Activated CD8-positive, alpha-beta memory T cell treated with anti-CD3 and anti-CD28 coated beads, Interleukin-2, amount 50 U/mL, for 4 hours (primary cell): ENCODE data around the gene DNAJC5.

Experiments used
- DNase-seq: peaks from one replicate; pipeline ENCODE4 v3.0.0-alpha.2; 2020

Gene DNAJC5

GRCh38 chr20:63942250-63942951 lies 47.5 kb downstream of the DNAJC5 start:
- DNase-seq: no peak

- no peak for DNase-seq
These were observed 48.3 kb downstream of the DNAJC5 start for GRCh38 chr20:63942969-63943807.

- DNase-seq: no peak
These were observed 48.8 kb downstream of the DNAJC5 start for GRCh38 chr20:63943808-63944077.

- DNase-seq: no peak
These were observed 49.4 kb downstream of the DNAJC5 start for GRCh38 chr20:63944078-63944941.

GRCh38 chr20:63945031-63945658 lies 50.2 kb downstream of the DNAJC5 start:
- no peak for DNase-seq

GRCh38 chr20:63945921-63946920 lies 51.3 kb downstream of the DNAJC5 start:
- no peak for DNase-seq

- DNase-seq: no peak
These were observed 52.2 kb downstream of the DNAJC5 start for GRCh38 chr20:63946986-63947637.

GRCh38 chr20:63947638-63948456 lies 52.9 kb downstream of the DNAJC5 start:
- no peak for DNase-seq

GRCh38 chr20:63950701-63951397 lies 55.9 kb downstream of the DNAJC5 start:
- DNase-seq: no peak

- DNase-seq: no peak
These were observed 56.7 kb downstream of the DNAJC5 start for GRCh38 chr20:63951398-63952209.

- DNase-seq: no peak
These were observed 57.2 kb downstream of the DNAJC5 start for GRCh38 chr20:63952210-63952535.

GRCh38 chr20:63952769-63953168 lies 57.8 kb downstream of the DNAJC5 start:
- no peak for DNase-seq

GRCh38 chr20:63953764-63954429 lies 59.0 kb downstream of the DNAJC5 start:
- DNase-seq: no peak

GRCh38 chr20:63955281-63955826 lies 60.4 kb downstream of the DNAJC5 start:
- peak; percentile 58 for DNase-seq

- DNase-seq: peak; percentile 89
These were observed 61.1 kb downstream of the DNAJC5 start, which contains the start of gene UCKL1 for GRCh38 chr20:63955827-63956663. TSS of gene UCKL1 (minus strand) at chr20:63956416. CDS start at chr20:63956372, 44 bp downstream.

- no peak for DNase-seq
These were observed 61.7 kb downstream of the DNAJC5 start for GRCh38 chr20:63956664-63957003.
